IMR-90 (cell line): ENCODE results near the gene TACR2. TPM values are rescaled to one million over a fixed set of nuclear protein-coding genes. Genes with fewer than 3 reads are reported as not detected.

Experiments used
- ATAC-seq: fragments of 200-7000 bp; cut with Tn5 transposase; 2 replicates; pipeline ENCODE4 v1.9.1; 2020; ENCODE audit warnings: low read depth, mild to moderate bottlenecking, moderate library complexity
- BruUV-seq: library from RNA; stranded (reverse); fragments of 400-500 nt; replicated peaks from 2 replicates; lab custom pipeline; 2021; lab: Mats Ljungman, UMichigan
- CTCF ChIA-PET: fragments of 300-600 bp; formaldehyde crosslinking; extraction: SDS; loops from one replicate; lab custom pipeline; 2021; ENCODE audit warnings: antibody characterized with exemption; lab: Yijun Ruan, JAX
- POLR2A ChIA-PET: fragments of 300-600 bp; sonication (Branson Sonifier 250); formaldehyde crosslinking; loops from one replicate; lab custom pipeline; 2022; ENCODE audit warnings: antibody characterized with exemption; ENCODE audit not compliant: unreplicated experiment; lab: Charles Lee
- DNase-seq: peaks from one replicate; pipeline ENCODE4 v3.0.0; 2013
- H2AFZ ChIP-seq: replicated peaks from 2 replicates; pipeline ENCODE3; 2013; ENCODE audit warnings: low read length, mild to moderate bottlenecking; ENCODE audit not compliant: poor library complexity
- H2AK5ac ChIP-seq: 2 replicates; pipeline ENCODE4 v1.6.1; 2013; ENCODE audit warnings: low read depth, low read length, inconsistent platforms
- H2AK9ac ChIP-seq: replicated peaks from 2 replicates; pipeline ENCODE3; 2013; ENCODE audit warnings: mild to moderate bottlenecking, low read depth, low read length, moderate library complexity; ENCODE audit not compliant: poor library complexity
- H2BK120ac ChIP-seq: 2 replicates; pipeline ENCODE4 v1.6.1; 2013; ENCODE audit warnings: low read depth, low read length, inconsistent platforms
- H2BK15ac ChIP-seq: 3 replicates; pipeline ENCODE4 v1.6.1; 2013; ENCODE audit warnings: low read depth, low read length, inconsistent platforms
- H2BK20ac ChIP-seq: 2 replicates; pipeline ENCODE4 v1.6.1; 2013; ENCODE audit warnings: low read depth, mild to moderate bottlenecking, inconsistent platforms, low read length, moderate library complexity
- H2BK5ac ChIP-seq: 2 replicates; pipeline ENCODE4 v1.6.1; 2013; ENCODE audit warnings: mild to moderate bottlenecking, low read depth, low read length, inconsistent platforms; ENCODE audit not compliant: poor library complexity, severe bottlenecking
- H3K14ac ChIP-seq: replicated peaks from 2 replicates; pipeline ENCODE4 v1.6.1; 2013; ENCODE audit warnings: low read depth, low read length, inconsistent platforms
- H3K18ac ChIP-seq: 2 replicates; pipeline ENCODE4 v1.6.1; 2013; ENCODE audit warnings: low read depth, low read length, control low read depth
- H3K23ac ChIP-seq: 2 replicates; pipeline ENCODE4 v1.6.1; 2013; ENCODE audit warnings: low read depth, low read length, inconsistent platforms
- H3K27ac ChIP-seq: 2 replicates; pipeline ENCODE4 v1.5.1; 2013; ENCODE audit warnings: mild to moderate bottlenecking, control low read depth, low read length; ENCODE audit not compliant: insufficient read depth
- H3K27me3 ChIP-seq: 2 replicates; pipeline ENCODE4 v1.6.1; 2013; ENCODE audit warnings: low read length; ENCODE audit not compliant: control insufficient read depth, insufficient read depth
- H3K36me3 ChIP-seq: 2 replicates; pipeline ENCODE4 v1.6.1; 2013; ENCODE audit warnings: low read length, mixed read lengths; ENCODE audit not compliant: control insufficient read depth, insufficient read depth
- H3K4ac ChIP-seq: 2 replicates; pipeline ENCODE4 v1.6.1; 2013; ENCODE audit warnings: low read depth, low read length, inconsistent platforms
- H3K4me1 ChIP-seq: 2 replicates; pipeline ENCODE4 v1.6.1; 2013; ENCODE audit warnings: low read length, mixed read lengths; ENCODE audit not compliant: control insufficient read depth, insufficient read depth
- H3K4me2 ChIP-seq: 2 replicates; pipeline ENCODE4 v1.6.1; 2013; ENCODE audit warnings: low read depth, mild to moderate bottlenecking, control low read depth, low read length, moderate library complexity
- H3K4me3 ChIP-seq: 2 replicates; pipeline ENCODE4 v1.5.1; 2013; ENCODE audit warnings: low read depth, mild to moderate bottlenecking, control low read depth, low read length, moderate library complexity; ENCODE audit not compliant: insufficient read depth
- H3K56ac ChIP-seq: 2 replicates; pipeline ENCODE4 v1.6.1; 2013; ENCODE audit warnings: low read length, inconsistent platforms; ENCODE audit not compliant: insufficient read depth; ENCODE audit errors: extremely low read depth
- H3K79me1 ChIP-seq, 2 experiments: 2 replicates each; pipeline ENCODE4 v1.6.1; 2013; ENCODE audit warnings: low read length in 2 of 2, inconsistent platforms in 1 of 2, low read depth in 1 of 2
- H3K9ac ChIP-seq: 2 replicates; pipeline ENCODE4 v1.6.1; 2013; ENCODE audit warnings: low read depth, low read length, control low read depth
- H3K9me1 ChIP-seq: 2 replicates; pipeline ENCODE4 v1.6.1; 2013; ENCODE audit warnings: low read length, inconsistent platforms; ENCODE audit not compliant: insufficient read depth
- H3K9me3 ChIP-seq: 2 replicates; pipeline ENCODE4 v1.6.1; 2013; ENCODE audit warnings: low read length; ENCODE audit not compliant: control insufficient read depth, insufficient read depth
- H4K20me1 ChIP-seq: 2 replicates; pipeline ENCODE4 v1.6.1; 2013; ENCODE audit warnings: low read length, inconsistent platforms; ENCODE audit not compliant: insufficient read depth
- H4K5ac ChIP-seq: 2 replicates; pipeline ENCODE4 v1.6.1; 2013; ENCODE audit warnings: mild to moderate bottlenecking, low read depth, low read length, control low read depth
- H4K8ac ChIP-seq, 2 experiments: 2 replicates each; pipeline ENCODE4 v1.6.1; 2013; ENCODE audit warnings: low read depth in 2 of 2, low read length in 2 of 2, control low read depth in 1 of 2, inconsistent platforms in 1 of 2
- H4K91ac ChIP-seq: 2 replicates; pipeline ENCODE4 v1.6.1; 2013; ENCODE audit warnings: low read depth, low read length, inconsistent platforms; ENCODE audit not compliant: insufficient read depth
- FOS ChIP-seq: fragments of 150-350 bp; IDR thresholded peaks from 2 replicates; pipeline ENCODE4 v1.6.1; 2016; ENCODE audit warnings: low read depth, low read length
- MAFK ChIP-seq: IDR thresholded peaks from 2 replicates; pipeline ENCODE4 v1.6.1; 2012; ENCODE audit warnings: low read depth, low read length, improper control_type of control experiment
- NFE2L2 ChIP-seq: fragments of 150-350 bp; IDR thresholded peaks from 2 replicates; pipeline ENCODE4 v1.6.1; 2016; ENCODE audit warnings: low read depth, mild to moderate bottlenecking, low read length
- SMC3 ChIP-seq: fragments of 150-350 bp; IDR thresholded peaks from 2 replicates; pipeline ENCODE4 v1.6.1; 2016; ENCODE audit warnings: low read depth, mild to moderate bottlenecking, antibody characterized with exemption, low read length, moderate library complexity
- WGBS, 2 experiments: methylation state at CpG; one replicate each; pipeline versions ENCODE4 v1.1.5 to v1.1.7; 2013; ENCODE audit warnings: missing lambda C conversion rate in 2 of 2; ENCODE audit not compliant: insufficient read length in 1 of 2; ENCODE audit errors: extremely low coverage in 2 of 2; 5-methylcytosine and 5-hydroxymethylcytosine counted together
- dilution Hi-C: fragments of 300-500 bp; cut with HindIII; formaldehyde crosslinking; loops from one replicate; pipeline ENCODE4 v1.14.3; 2018; ENCODE audit warnings: low sequenced_read_pairs; ENCODE audit not compliant: unreplicated experiment
- in situ Hi-C: fragments of 300-500 bp; cut with MboI; formaldehyde crosslinking; loops from 3 replicates; pipeline ENCODE4 v1.14.3; 2019; ENCODE audit warnings: low sequenced_read_pairs, inconsistent platforms, mixed read lengths
- intact Hi-C: fragments of 100-400 bp; cut with micrococcal nuclease; formaldehyde crosslinking; loops from 2 replicates; pipeline ENCODE4 v1.10.0; 2022
- polyA plus RNA-seq, 3 experiments: library from polyadenylated mRNA; depleted of rRNA; stranded (reverse); fragments of >200 nt; gene quantifications; 2 replicates each; pipeline ENCODE4 v1.2.3, GENCODE V29; 2012; ENCODE audit warnings: low replicate concordance in 1 of 3
- total RNA-seq: library from RNA; depleted of rRNA; stranded (reverse); fragments of >200 nt; gene quantifications from 2 replicates; pipeline ENCODE4 v1.2.3, GENCODE V29; 2012

TACR2 gene
- total and polyA plus RNA-seq, 2 of the 4 experiments (the other 2 are of a cell fraction), result not detected

GRCh38 chr10:69443354-69443753 is 26.6 kb upstream of the TACR2 start:
- Histone ChIP-seq H3K23ac (no peak overlapping the region), H3K27ac (no peak overlapping the region), H4K5ac (no peak overlapping the region), H4K91ac (no peak overlapping the region), H4K8ac (no peak overlapping the region), H3K18ac (no peak overlapping the region), H3K14ac (no peak overlapping the region), H3K9me3 (no peaks in the 10 kb centered on the region), H2BK15ac (no peak overlapping the region), H4K20me1 (peaks cover 3% of the 10 kb centered on the region; the same call in 1 of the 2 replicates), H3K4me2 (no peak overlapping the region), H3K27me3 (peaks cover 7% of the 10 kb centered on the region), H3K4me3 (no peak overlapping the region), H3K4ac (no peak overlapping the region), H3K4me1 (peaks cover 21% of the 10 kb centered on the region), H3K9me1 (peaks cover 23% of the 10 kb centered on the region), H3K79me1 (no peaks in the 10 kb centered on the region), H2BK20ac (no peak overlapping the region), H3K56ac (no peak overlapping the region), H2AFZ (no peak overlapping the region), H2AK9ac (no peak overlapping the region), H2BK5ac (no peak overlapping the region), H3K36me3 (no peaks in the 10 kb centered on the region), H3K9ac (no peak overlapping the region), H2BK120ac (no peak overlapping the region), H2AK5ac (no peak overlapping the region)
- WGBS, 2 experiments, result no CpG with 5 or more reads among the region's 1 CpG
- ChIA-PET POLR2A (interaction anchor here (0.5 kb wide), 1 partner anchor 133 kb away, joined by 9 read pairs; no protein-coding TSS in a partner anchor), CTCF (no interaction called here)
- intact Hi-C loops (no loop called here), dilution Hi-C loops (no loop called here), in situ Hi-C loops (no loop called here)
- no TSS peak for BruUV-seq
- ATAC-seq (no peak), DNase-seq (no peak)
- TF ChIP-seq SMC3 (no peak), FOS (no peak), MAFK (no peak), NFE2L2 (no peak)
